ENCODE data around the gene RTN4RL1. TPM values are rescaled to one million over a fixed set of nuclear protein-coding genes. Genes with fewer than 3 reads are reported as not detected.

The RTN4RL1 gene
- total RNA-seq, 1 donor from 2014 or later, result 0.77 TPM

DNA sequence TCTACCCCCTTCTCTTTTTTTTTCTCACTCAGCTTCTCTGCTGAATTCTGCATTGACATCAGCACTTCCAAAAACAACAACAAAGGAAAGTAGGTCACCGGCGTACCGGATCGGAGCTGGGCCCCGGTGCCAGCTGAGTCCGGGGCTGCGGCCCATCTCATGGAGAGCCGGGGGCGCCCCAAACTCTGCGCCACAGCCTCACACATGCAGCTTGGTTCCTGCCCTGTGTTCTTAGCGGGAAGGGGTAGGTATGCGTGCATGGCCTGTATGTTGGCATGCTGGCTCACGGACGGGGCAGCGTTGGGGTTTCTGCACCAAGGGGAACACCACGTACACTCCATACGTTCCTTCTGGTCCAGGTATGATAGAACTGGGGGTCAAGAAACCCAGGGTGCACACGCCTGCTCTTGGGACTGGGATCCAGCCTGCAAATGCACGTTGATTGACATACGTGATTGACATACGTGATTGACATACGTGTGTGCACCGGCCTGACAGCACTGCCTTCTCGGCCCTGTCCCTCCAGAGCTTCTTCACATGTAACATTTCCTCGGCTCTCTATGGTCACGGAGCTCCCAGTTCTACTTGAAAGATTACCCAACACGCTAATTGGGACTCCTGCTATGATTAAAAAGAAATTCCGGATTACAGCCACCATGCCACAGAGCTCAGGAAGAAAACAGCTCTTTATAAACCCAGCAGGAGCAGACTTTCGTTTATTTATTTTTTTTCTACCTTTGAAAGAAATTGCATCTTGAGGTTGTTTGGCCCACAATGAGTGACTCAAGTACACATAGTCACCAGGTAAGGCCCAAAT lies 106.6 kb downstream of the RTN4RL1 start:
- no peaks in the 10 kb centered on the region for H3K36me3 Mint-ChIP-seq (ENCODE audit: low read depth, unreplicated experiment)
- no peak overlapping the region for H3K4me3 ChIP-seq (ENCODE audit: insufficient read depth, low read depth, low read length)
- no peak overlapping the region for H2AFZ ChIP-seq (ENCODE audit: low read depth, low read length)
- no peaks in the 10 kb centered on the region for H3K79me2 ChIP-seq (ENCODE audit: insufficient read depth, low read length)
- H3K9ac ChIP-seq (ENCODE audit: low read length), result no peak overlapping the region
- no peak overlapping the region for H3K27ac Mint-ChIP-seq (ENCODE audit: unreplicated experiment)
- no peaks in the 10 kb centered on the region for H3K4me1 ChIP-seq (ENCODE audit: insufficient read depth, low read length)
- H3K27me3 ChIP-seq (ENCODE audit: insufficient read depth, low read length), result peaks cover 20% of the 10 kb centered on the region
- H3K36me3 ChIP-seq (ENCODE audit: insufficient read depth, low read length), result no peaks in the 10 kb centered on the region
- DNase-seq (ENCODE audit: low read depth) (no peak), FAIRE-seq (no peak)
- no peaks in the 10 kb centered on the region for H3K4me1 Mint-ChIP-seq (ENCODE audit: low read depth, unreplicated experiment)
- H4K20me1 ChIP-seq (ENCODE audit: insufficient read depth, low read length), result no peaks in the 10 kb centered on the region
- H3K27me3 Mint-ChIP-seq (ENCODE audit: low read depth, unreplicated experiment), result peaks cover 51% of the 10 kb centered on the region
- no peaks in the 10 kb centered on the region for H3K9me3 ChIP-seq (ENCODE audit: insufficient read depth, low read depth, low read length)
- H3K4me2 ChIP-seq (ENCODE audit: low read length), result no peak overlapping the region
- no peak overlapping the region for H3K27ac ChIP-seq (ENCODE audit: low read depth, low read length)
- H3K9me3 Mint-ChIP-seq (ENCODE audit: unreplicated experiment), result no peaks in the 10 kb centered on the region
- TF ChIP-seq EZH2 (IDR thresholded peaks at IDR 0.05; ENCODE audit: insufficient read depth, low read length), result no peak
- TF ChIP-seq, protein P1, sequence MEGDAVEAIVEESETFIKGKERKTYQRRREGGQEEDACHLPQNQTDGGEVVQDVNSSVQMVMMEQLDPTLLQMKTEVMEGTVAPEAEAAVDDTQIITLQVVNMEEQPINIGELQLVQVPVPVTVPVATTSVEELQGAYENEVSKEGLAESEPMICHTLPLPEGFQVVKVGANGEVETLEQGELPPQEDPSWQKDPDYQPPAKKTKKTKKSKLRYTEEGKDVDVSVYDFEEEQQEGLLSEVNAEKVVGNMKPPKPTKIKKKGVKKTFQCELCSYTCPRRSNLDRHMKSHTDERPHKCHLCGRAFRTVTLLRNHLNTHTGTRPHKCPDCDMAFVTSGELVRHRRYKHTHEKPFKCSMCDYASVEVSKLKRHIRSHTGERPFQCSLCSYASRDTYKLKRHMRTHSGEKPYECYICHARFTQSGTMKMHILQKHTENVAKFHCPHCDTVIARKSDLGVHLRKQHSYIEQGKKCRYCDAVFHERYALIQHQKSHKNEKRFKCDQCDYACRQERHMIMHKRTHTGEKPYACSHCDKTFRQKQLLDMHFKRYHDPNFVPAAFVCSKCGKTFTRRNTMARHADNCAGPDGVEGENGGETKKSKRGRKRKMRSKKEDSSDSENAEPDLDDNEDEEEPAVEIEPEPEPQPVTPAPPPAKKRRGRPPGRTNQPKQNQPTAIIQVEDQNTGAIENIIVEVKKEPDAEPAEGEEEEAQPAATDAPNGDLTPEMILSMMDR (IDR thresholded peaks at IDR 0.05; ENCODE audit: insufficient read depth, low read depth, low read length), result no peak
- H3K4me3 Mint-ChIP-seq (ENCODE audit: unreplicated experiment), result no peak overlapping the region

DNA sequence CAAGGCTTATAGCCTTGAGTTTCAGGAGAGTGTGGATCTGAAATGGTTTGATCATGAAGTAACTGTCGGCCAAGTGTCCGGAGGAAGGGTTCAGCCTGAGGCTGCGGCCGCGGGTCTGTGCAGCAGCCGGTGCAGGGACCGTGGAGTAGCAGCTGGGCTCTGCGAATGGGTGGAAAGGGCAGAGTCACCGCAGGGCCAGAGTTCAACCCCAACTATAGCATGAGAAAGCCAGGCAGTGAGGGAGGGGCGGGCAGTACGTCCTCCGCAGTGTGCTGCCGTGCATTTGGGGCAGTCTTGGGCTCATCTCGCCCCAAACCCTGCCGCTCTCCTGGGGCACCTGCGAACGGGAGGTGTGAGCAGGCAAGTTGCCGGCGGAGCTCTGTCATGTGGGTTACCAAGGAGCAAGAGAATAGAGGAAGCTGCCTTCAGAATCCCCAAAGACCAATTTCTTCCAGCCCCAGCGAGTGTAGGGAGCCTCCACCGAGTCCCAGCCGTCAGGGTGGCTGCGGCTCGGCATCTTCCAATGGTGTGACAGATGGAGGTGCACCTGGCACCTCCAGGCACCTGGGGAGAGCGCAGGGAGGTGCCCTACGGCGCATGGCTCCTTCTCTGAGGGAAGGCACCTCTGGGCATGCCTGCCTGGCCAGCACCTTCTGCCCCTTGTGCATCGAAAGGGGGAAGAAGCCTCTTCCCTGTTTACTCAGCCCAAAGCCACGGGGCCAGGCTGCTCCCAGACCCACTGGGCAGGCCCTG lies 108.0 kb downstream of the RTN4RL1 start:
- Histone ChIP-seq H3K4me1 (ENCODE audit: insufficient read depth, low read length) (no peaks in the 10 kb centered on the region), H3K4me3 (ENCODE audit: insufficient read depth, low read depth, low read length) (no peak overlapping the region), H4K20me1 (ENCODE audit: insufficient read depth, low read length) (no peaks in the 10 kb centered on the region), H3K9ac (ENCODE audit: low read length) (no peak overlapping the region), H3K9me3 (ENCODE audit: insufficient read depth, low read depth, low read length) (no peaks in the 10 kb centered on the region), H3K36me3 (ENCODE audit: insufficient read depth, low read length) (no peaks in the 10 kb centered on the region), H3K27me3 (ENCODE audit: insufficient read depth, low read length) (peaks cover 28% of the 10 kb centered on the region), H2AFZ (ENCODE audit: low read depth, low read length) (no peak overlapping the region), H3K27ac (ENCODE audit: low read depth, low read length) (no peak overlapping the region), H3K79me2 (ENCODE audit: insufficient read depth, low read length) (no peaks in the 10 kb centered on the region), H3K4me2 (ENCODE audit: low read length) (no peak overlapping the region)
- TF ChIP-seq, protein P1 (IDR thresholded peaks at IDR 0.05; ENCODE audit: insufficient read depth, low read depth, low read length), result no peak
- TF ChIP-seq EZH2 (IDR thresholded peaks at IDR 0.05; ENCODE audit: insufficient read depth, low read length), result no peak
- Mint-ChIP-seq H3K27ac (ENCODE audit: unreplicated experiment) (no peak overlapping the region), H3K36me3 (ENCODE audit: low read depth, unreplicated experiment) (no peaks in the 10 kb centered on the region), H3K4me1 (ENCODE audit: low read depth, unreplicated experiment) (no peaks in the 10 kb centered on the region), H3K9me3 (ENCODE audit: unreplicated experiment) (no peaks in the 10 kb centered on the region), H3K27me3 (ENCODE audit: low read depth, unreplicated experiment) (peaks cover 65% of the 10 kb centered on the region), H3K4me3 (ENCODE audit: unreplicated experiment) (no peak overlapping the region)
- no peak for FAIRE-seq
- no peak for DNase-seq (ENCODE audit: low read depth)

Measured in astrocyte (in vitro differentiated cells and primary cell).